ENCODE measurements around the gene TIMMDC1. TPM values are rescaled to one million over a fixed set of nuclear protein-coding genes. Genes with fewer than 3 reads are reported as not detected.

TIMMDC1 gene
- total RNA-seq, 1 donor = 65.6 TPM

- no peak for TF ChIP-seq CTCF (IDR thresholded peaks at IDR 0.05; ENCODE audit: insufficient read depth, low read length)
- no peak overlapping the region for H3K4me3 ChIP-seq (ENCODE audit: low read depth, low read length)
- no peak for DNase-seq (ENCODE audit: low read depth)
Observed at GRCh38 chr3:119507404-119507803, 9.1 kb downstream of the TIMMDC1 start.

DNA sequence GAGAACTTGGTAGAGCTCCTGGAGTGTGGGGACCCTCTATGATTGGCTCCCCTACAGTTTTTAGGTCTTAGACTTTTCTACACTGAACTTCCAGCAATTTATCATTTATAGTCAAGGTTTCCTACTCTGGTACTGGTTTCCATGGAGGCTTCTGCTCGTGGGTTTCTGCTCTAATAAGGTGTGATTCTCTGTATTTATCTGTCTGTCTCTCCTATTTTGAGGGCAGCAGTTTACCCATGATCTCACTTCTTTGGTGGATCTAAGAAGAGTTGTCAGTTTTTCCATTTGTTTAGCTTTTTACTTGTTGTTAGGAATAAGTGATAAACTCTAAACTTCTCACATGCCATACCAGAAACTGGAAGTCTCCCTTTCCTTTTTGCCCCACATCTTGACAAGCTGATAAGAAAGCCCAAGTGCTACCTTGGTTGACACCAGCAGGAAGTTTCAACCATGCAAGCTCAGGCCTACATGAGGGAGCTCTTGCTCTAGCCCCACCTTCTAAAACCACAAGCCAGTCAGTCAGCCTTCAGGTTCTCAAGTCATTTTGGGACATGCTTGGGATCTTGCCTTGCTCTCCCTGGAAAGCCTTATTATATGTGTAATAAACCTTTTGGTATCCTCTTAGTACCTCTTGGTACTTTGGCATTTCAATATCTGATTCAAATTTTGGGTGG, 10.0 kb downstream of the TIMMDC1 start:
- DNase-seq (ENCODE audit: low read depth) = no peak
- H3K4me3 ChIP-seq (ENCODE audit: low read depth, low read length) = no peak overlapping the region
- no peak for TF ChIP-seq CTCF (IDR thresholded peaks at IDR 0.05; ENCODE audit: insufficient read depth, low read length)

DNA sequence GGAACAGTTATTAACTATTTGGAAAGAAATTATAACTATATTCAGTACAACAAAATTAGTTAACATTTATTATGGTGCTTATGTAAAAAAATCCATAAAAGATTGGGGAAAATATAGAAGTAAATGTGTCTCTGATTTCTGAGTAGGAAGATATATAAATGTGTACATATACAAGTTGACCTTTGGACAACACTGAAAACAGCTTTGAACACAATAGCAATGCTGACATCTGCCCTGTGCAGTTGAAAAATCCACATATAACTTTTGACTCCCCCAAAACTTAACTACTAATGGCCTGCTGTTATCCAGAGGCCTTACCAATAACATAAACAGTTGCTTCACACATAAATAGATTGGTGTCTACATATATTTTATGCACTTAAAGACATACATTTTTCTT, 12.3 kb downstream of the TIMMDC1 start:
- no peak overlapping the region for H3K4me3 ChIP-seq (ENCODE audit: low read depth, low read length)
- no peak for DNase-seq (ENCODE audit: low read depth)
- no peak for TF ChIP-seq CTCF (IDR thresholded peaks at IDR 0.05; ENCODE audit: insufficient read depth, low read length)

DNA sequence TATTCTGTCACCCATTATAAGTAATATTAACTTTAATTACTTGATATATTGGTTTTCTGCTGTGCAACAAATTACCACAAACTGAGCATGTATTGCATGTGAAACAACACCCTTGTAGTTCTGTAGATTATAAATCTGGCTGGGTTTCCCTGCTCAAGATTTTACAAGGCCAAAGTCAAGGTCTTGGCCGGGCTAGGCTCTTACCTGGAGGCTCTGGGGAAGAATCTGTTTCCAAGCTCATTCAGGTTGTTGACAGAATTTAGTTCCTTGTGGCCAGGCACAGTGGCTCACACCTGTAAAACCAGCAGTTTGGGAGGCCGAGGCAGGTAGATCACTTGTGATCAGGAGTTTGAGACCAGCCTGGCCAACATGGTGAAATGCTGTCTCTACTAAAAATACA, 16.3 kb downstream of the TIMMDC1 start:
- no peak for TF ChIP-seq CTCF (IDR thresholded peaks at IDR 0.05; ENCODE audit: insufficient read depth, low read length)
- H3K4me3 ChIP-seq (ENCODE audit: low read depth, low read length) = no peak overlapping the region
- no peak for DNase-seq (ENCODE audit: low read depth)

DNA sequence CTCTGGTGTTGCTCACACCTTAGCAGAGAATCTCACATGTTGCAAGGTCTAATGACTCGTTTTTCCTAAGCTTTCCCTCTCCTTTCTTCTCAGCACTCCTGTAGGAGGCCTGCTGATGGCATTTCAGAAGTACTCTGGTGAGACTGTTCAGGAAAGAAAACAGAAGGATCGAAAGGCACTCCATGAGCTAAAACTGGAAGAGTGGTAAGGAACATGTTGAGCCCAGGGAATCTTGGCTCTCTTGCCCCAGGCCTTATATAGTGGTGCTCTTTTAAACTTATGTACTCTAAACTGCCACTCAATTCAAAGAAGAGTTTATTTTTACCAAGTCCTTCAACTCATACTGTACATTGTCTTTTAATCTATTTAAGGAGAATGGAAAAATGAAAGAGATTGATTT, 18.8 kb downstream of the TIMMDC1 start:
- no peak for DNase-seq (ENCODE audit: low read depth)
- no peak overlapping the region for H3K4me3 ChIP-seq (ENCODE audit: low read depth, low read length)
- no peak for TF ChIP-seq CTCF (IDR thresholded peaks at IDR 0.05; ENCODE audit: insufficient read depth, low read length)

DNA sequence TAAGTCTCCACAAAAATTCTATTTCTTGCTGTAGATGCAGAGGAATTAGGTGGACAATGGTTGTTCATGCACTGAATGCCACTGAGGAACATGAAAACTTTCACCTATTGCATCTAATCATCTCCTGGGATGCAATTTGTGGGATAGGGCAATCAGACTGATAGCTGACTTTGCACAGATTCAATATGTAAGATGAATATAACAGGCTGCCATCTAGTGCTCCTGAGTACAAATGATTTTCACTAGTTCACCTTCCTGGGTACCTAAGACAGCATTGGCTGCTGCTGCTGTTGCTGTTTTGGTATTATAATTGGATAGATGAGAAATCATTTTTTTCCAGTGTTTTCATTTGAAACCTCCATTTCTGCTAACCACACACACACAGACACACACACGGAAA, 19.7 kb downstream of the TIMMDC1 start:
- TF ChIP-seq CTCF (IDR thresholded peaks at IDR 0.05; ENCODE audit: insufficient read depth, low read length) = no peak
- H3K4me3 ChIP-seq (ENCODE audit: low read depth, low read length) = no peak overlapping the region
- no peak for DNase-seq (ENCODE audit: low read depth)
